NCI-H2107 (cell line): ENCODE measurements around the gene P2RY11.

Source experiments
- DNase-seq: peaks from one replicate; lab custom pipeline; 2025; lab: John Stamatoyannopoulos, UW

The P2RY11 gene, protein sequence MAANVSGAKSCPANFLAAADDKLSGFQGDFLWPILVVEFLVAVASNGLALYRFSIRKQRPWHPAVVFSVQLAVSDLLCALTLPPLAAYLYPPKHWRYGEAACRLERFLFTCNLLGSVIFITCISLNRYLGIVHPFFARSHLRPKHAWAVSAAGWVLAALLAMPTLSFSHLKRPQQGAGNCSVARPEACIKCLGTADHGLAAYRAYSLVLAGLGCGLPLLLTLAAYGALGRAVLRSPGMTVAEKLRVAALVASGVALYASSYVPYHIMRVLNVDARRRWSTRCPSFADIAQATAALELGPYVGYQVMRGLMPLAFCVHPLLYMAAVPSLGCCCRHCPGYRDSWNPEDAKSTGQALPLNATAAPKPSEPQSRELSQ

DNA sequence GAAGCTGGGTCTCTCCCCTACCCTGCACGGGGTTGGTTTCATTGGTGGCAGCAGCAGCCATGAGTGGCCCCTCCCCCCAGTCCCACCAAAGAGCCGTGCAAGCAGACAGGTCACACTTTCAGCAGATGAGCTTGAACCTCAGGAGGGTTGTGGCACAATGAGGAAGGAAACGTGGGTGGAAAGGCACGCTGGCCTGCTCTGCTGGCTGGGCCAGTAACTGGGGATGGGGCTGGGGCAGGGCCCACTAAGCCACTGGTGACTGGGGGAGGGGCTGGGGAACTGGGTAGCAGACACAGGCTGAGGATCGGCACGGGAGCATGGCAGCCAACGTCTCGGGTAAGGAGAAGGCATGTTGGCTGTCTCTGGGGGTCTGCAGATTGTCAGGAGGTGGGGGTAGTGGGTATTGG is at the start of gene P2RY11:
TSS of gene P2RY11 (plus strand) at position 289 of the 407 bp plus-strand sequence. CDS start at position 318, 29 bp downstream.
- no peak for DNase-seq

GRCh38 chr19:10061717-10062310 is 49.7 kb upstream of the P2RY11 start:
- no peak for DNase-seq

DNA sequence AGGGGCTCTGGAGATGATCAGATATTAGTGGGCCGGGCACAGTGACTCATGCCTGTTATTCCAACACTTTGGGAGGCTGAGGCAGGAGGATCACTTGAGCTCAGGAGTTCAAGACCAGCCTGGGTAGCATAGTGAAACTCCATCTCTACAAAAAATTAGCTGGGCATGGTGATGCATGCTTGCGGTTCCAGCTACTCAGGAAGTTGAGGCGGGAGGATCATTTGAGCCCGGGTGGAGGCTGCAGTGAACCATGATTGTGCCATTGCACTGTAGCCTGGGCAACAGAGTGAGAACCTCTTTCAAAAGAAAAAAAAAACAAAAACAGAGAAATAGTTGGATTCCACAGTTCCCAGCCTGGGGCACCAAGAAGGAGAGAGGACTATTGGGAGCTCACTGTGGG is 43.3 kb upstream of the P2RY11 start:
- no peak for DNase-seq

- DNase-seq = no peak
Measured at GRCh38 chr19:10069046-10069445, 42.4 kb upstream of the P2RY11 start.

DNA sequence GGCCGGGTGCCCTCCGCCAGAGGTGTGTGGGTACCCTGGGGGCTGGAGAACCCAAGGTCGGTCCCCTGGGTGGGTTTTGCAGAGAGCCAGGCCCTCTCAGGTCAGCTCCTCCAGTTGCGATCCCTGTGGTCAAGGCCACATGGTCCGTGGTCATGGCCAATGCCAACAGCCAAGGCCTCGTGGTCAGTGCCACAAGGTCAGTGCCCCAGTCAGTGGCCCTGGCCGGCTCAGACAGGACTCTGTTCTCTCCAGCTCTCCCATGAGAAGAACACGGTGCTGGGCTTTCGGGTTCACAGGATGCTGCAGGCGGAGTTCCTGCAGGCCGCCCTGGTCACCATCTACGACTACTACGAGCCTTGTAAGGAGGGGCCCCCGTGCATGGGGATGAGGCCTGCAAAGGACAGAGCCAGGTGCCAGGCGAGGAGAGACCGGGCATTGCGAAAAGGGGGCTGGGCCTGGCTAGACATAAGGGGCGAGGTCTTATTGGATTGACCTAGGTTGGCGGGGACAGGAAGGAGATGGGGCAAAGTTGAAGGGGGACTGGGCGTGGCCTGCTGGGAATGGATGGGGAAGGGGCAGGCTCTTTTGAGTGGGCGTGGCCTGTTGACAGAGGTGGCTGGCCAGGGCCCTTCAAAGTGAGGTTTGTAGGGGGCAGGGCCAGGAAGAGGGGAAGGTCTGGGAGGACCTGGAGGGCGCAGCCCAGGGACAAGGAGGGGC is 40.6 kb upstream of the P2RY11 start:
- no peak for DNase-seq

DNA sequence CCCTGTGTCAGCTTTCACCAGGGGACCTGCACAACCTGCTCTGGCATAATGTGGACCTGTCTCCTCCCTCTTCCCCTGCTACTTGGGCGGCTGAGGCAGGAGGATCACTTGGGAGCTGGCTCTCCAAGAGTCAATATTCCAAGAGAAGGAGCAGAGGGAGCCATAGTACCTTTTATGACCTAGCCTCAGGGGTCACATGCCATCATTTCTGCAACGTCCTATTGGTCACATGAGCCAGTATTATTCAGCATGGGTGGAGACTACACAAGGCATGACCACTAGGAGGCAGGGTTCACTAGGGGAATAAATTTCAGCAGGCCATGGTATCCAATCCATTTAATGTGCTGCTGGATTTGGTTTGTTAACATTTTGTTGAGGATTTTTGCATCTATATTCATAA is 37.3 kb upstream of the P2RY11 start:
- DNase-seq = peak; percentile 3

DNA sequence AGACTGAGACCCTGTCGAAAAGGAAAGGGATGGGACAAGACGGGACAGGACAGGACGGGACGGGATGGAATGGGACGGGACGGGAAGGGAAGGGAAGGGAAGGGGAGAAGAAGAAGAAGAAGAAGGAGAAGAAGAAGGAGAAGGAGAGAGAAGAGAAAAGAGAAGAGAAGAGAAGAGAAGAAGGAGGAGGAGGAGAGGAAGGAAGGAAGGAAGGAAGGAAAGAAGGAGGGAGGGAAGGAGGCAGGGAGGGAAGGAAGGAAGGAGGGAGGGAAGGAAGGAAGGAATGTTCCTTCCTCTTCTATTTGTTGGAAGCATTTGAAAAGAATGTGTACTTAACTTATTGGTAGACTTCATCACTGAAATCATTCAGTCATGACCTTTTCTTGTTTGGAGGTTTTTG is 35.0 kb upstream of the P2RY11 start:
- DNase-seq = no peak

DNA sequence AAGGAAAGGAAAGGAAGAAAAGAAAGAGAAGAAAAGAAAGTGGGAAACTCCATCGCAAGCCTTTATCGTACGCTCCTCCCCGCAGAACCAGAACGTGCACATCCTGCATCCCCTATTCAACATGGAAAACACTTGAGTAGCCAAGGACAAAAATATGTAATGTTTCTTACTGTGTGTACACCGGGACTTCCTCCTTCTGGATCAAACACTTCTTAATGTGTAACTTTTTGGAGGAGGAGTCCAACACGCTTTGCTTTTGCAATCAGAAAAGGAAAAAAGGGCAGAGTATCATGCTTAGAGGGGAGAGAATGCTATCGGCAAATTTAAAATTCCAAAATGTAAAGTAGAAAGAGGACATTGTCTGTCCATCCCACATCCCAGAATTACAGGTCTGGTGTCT is 33.2 kb upstream of the P2RY11 start:
- no peak for DNase-seq

DNA sequence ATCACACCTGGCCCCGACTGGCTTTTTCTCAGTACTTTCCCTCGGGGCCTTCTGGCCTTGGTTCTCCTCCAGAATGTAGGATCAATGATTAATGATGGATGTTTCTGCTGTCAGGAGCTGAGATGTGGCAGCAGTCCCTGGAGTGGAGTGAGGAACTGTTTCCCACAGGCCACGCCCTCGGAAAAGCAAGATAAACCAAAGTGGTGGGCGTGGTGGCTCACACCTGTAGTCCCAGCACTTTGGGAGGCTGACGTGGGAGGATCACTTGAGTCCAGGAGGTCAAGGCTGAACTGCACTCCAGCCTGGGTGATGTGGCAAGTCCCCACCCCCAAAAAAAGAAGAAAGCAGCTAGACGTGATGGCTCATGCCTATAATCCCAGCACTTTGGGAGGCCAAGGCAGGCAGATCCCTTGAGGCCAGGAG is 32.5 kb upstream of the P2RY11 start:
- no peak for DNase-seq

- no peak for DNase-seq
Measured at GRCh38 chr19:10083911-10084310, 27.6 kb upstream of the P2RY11 start.

GRCh38 chr19:10084803-10085202 is 26.7 kb upstream of the P2RY11 start:
- no peak for DNase-seq

DNA sequence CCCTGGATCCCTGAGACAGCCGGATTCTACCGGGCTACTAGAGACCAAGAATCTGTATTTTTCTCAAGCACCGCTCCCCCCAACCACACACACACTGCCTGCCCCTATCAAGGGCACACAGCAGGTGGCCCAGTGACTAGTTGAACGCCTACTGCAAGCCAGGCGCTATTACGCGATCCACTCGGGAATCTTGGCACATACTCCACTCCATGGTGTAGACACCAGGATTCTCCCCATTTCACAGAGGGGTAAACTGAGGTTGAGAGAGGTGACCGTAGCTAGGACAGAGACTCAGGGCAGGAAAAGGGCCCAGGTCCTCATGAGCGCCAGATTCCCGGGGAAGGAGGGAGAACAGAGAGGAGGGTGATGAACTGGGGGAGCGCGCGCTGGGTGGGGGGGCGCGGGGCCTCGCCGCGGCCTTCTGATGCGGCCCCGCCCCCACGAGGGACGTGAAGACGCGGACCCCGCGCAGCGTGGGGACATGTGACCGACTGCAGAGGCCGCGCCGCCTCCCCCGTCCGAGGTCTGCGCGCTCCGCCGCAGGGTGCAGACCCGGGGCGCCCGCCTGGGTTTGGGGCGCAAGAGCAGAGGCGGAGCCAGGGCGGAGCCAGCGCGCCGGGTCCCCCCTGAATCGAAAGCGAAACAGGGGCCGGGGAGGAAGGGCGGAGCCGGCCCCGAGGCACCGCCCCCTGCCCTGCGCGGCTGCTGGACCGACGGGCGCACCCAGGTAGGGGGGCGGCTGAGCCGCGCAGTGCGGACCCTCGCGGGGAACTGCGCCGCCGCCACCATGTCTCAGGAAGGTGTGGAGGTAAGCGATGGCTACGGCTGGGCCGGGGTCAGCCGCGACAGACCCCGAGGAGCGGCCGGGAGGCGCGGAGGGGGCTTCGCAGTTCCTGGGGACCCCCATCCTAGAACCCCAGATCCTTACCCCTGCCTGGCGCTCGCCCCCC is 25.6 kb upstream of the P2RY11 start, which contains the start of gene SHFL:
TSS of gene SHFL (plus strand) at position 677 of the 950 bp plus-strand sequence. CDS start at position 788, 111 bp downstream.
- DNase-seq = peak; percentile 17

DNA sequence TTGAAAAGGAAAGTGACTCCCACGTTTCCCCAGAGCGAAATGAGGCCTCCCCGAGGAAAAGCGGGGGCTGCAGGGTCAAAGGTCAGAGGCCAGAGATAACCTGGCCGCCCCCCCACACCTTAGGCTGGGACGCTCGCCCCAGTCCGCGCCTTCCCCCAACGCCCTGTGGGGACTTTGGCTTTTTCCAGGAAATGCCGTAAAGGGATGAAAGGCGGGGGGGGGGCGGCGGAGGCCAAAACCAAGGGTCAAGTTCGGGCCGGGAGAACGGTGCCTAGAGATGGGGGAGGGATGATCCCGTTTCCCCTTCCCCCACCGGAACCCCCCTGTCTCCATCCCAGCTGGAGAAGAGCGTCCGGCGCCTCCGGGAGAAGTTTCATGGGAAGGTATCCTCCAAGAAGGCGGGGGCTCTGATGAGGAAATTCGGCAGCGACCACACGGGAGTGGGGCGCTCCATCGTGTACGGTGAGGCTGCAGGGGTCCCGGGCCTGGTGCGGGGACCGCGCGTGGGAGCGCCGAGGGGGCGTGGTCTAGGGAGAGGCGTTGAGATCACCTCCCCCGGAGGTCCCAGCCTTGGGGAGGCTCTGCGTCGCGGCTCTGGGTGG is 24.8 kb upstream of the P2RY11 start:
- no peak for DNase-seq

DNA sequence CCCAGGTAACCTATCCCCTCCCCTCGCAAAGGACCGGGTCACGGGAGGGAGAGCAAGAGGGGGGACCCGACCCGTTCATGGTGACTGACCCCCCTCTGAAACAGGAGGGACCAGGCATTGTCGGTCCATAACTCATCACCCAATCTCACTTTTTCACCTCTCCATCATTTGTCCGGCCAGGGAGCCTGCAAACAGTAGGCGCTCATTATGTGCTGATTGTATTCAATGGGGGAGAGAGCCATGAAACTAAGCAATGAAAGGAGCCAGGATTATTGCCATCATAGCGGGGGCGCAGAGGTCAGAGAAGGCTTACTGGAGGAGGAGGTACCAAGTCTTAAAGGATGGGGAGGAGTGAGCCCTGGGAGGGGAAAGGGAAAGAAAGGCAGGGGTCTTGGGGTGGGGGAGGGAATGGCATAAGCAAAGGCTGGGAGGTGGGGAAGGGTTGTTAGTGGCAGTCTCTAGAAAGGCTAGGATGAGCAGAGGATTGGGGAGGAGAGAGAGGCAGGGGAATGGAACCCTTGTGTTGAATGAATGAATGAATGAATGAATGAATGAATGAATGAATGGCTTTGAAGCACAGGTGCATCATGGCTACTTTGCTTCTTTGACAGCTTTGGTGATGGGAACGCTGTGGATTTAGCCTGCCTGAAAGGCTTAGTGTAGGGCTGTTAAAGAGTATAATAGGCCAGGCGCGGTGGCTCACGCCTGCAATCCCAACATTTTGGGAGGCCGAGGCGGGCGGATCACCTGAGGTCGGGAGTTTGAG is 24.0 kb upstream of the P2RY11 start:
- DNase-seq = no peak

DNA sequence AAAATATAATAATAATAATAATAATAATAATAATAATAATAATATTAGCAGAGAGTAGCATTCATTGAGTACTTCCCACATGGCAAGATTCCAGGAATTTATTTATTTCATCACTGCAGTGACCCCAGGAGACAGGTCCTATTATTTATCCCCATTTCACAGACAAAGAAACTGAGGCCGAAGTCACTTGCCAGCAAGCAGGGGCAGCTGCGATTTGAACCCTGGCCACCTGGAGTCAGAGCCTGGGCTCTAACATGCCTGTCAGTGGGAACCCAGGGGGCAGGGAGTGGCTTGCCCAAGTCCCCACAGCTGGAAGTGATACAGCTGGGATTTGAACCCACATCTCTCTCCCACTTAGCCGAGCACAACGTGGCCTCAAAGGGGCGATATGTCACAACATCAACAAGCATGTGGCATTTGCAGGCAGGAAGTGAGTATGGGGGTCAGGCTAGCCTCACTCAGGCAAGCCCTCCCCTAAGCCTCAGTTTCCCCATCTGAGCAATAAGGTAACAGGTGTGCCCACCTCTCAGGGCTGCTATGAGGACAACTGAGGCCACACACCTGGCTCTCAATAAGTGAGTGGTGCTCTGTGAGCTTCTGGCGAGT is 22.4 kb upstream of the P2RY11 start:
- no peak for DNase-seq

GRCh38 chr19:10089801-10090375 is 21.6 kb upstream of the P2RY11 start:
- no peak for DNase-seq

GRCh38 chr19:10091370-10091687 is 20.2 kb upstream of the P2RY11 start:
- no peak for DNase-seq

- no peak for DNase-seq
Measured at GRCh38 chr19:10091895-10092641, 19.4 kb upstream of the P2RY11 start.

DNA sequence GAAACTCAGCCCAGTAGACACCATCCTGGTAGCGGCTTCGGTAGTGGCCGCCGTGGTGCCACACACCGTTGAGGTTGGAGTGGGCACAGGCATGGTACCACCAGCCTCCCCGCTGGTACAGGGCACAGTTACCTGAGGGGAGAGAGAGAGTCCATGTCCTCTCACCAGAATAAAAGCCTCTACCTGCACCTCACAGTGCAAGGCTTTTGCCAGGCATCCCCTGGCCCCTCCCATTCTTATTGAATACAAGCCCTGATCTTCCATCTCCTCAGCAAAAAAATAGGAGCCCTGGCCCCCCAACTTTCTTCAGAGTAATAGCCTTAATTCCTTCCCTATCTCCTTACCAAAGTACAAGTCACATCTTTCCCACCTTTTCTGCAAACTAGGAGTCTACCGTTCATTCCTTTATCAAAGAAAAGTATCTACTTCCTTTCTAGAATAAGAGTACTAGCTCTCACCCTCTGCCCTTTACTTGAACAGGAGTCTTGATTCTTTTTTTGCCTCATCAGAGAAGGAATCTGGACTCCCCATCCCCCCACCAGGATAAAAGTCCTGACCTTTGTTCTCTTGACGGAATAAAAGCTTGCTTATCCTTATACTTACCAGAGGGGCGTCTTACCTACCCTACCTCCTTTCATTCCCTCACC is 18.7 kb upstream of the P2RY11 start:
- no peak for DNase-seq
